Lung (tissue), 12 donors: ENCODE measurements around the gene KIAA1755. TPM values are rescaled to one million over a fixed set of nuclear protein-coding genes. Genes with fewer than 3 reads are reported as not detected.

Experiments
- ATAC-seq: fragments of 200-7000 bp; cut with Tn5 transposase; one replicate; pipeline ENCODE4 v1.9.1; 2020; ENCODE audit warnings: moderate number of reproducible peaks; ENCODE audit not compliant: insufficient read depth, low FRiP score
- DNase-seq, 3 donors: peaks; one replicate each; pipeline ENCODE4 v3.0.0-alpha.2; 2013 to 2017
- H3K27ac ChIP-seq, 2 donors: one replicate each; pipeline ENCODE4 v1.5.1; 2013; ENCODE audit warnings: mild to moderate bottlenecking in 2 of 2, moderate library complexity in 2 of 2, control low read depth in 1 of 2, inconsistent platforms in 1 of 2, low read depth in 1 of 2, low read length in 1 of 2
- H3K27me3 ChIP-seq, 3 donors: one replicate each; pipeline ENCODE4 v1.5.1; 2013; ENCODE audit warnings: low read length in 2 of 3; ENCODE audit not compliant: control insufficient read depth in 3 of 3, insufficient read depth in 3 of 3
- H3K36me3 ChIP-seq, 4 donors: one replicate each; pipeline ENCODE4 v1.5.1; 2013; ENCODE audit warnings: low read length in 4 of 4, mild to moderate bottlenecking in 1 of 4, moderate library complexity in 1 of 4; ENCODE audit not compliant: control insufficient read depth in 4 of 4, insufficient read depth in 4 of 4
- H3K4me1 ChIP-seq, 5 donors: one replicate each; pipeline ENCODE4 v1.5.1; 2013; ENCODE audit warnings: low read length in 5 of 5, mild to moderate bottlenecking in 2 of 5, moderate library complexity in 1 of 5; ENCODE audit not compliant: control insufficient read depth in 5 of 5, insufficient read depth in 5 of 5
- H3K4me3 ChIP-seq: one replicate; pipeline ENCODE4 v1.5.1; 2013; ENCODE audit warnings: mild to moderate bottlenecking, control low read depth, moderate library complexity
- H3K9ac ChIP-seq, 2 donors: one replicate each; pipeline ENCODE4 v1.5.1; 2013; ENCODE audit warnings: low read length in 2 of 2, control low read depth in 1 of 2; ENCODE audit not compliant: insufficient read depth in 1 of 2
- H3K9me3 ChIP-seq, 4 donors: one replicate each; pipeline ENCODE4 v1.5.1; 2013; ENCODE audit warnings: low read length in 3 of 4, mild to moderate bottlenecking in 1 of 4, moderate library complexity in 1 of 4; ENCODE audit not compliant: control insufficient read depth in 4 of 4, insufficient read depth in 3 of 4
- WGBS, 2 donors: extraction: QIAGEN DNeasy Blood & Tissue Kit; methylation state at CpG; one replicate each; pipeline ENCODE4 v1.1.7; 2013; 5-methylcytosine and 5-hydroxymethylcytosine counted together
- polyA plus RNA-seq, 2 donors: library from polyadenylated mRNA; stranded (reverse); fragments of 200-250 nt; gene quantifications; one replicate each; pipeline ENCODE4 v1.2.1, GENCODE V29; 2013
- total RNA-seq, 2 donors: library from RNA; depleted of rRNA in 1 of 2; stranded (reverse); fragments of >200 nt in 1 of 2; gene quantifications; one replicate each; pipeline ENCODE4 v1.2.1, GENCODE V29; 2014 to 2021
- TF ChIP-seq, protein P1 (sequence below): IDR thresholded peaks from 2 replicates; pipeline ENCODE4 v1.5.1; 2012; ENCODE audit warnings: mild to moderate bottlenecking; ENCODE audit errors: control extremely low read depth, extremely low read depth
- donor health status: control.
- donor health status: control.
- donor health status: Bipolar disorder and iron deficiency.
- donor health status: healthy.
- donor health status: DM: yes; HTN: yes; CAD: no.

The KIAA1755 gene
- total and polyA plus RNA-seq, 4 donors = 0.33 to 2.0 (median 1.3) TPM

DNA sequence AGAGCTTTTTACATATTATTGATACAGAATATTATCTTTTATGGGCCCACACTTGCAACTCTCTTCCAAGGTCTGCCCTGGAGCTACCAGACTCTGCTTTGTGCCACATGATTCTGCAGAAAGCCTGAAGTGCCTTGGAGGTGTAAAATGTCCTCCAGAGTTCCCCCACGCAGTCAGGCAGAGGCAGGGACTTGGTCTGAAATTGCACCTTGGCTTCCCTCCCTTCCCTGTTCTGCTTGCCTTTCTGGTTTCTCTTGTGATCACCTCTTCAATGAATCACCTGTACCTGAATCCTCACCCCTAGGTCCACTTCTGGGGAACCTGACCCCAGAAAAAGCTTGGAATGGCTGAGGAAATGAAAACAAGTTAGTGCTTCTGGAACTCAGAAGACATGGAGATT lies 52.4 kb downstream of the KIAA1755 start:
- Histone ChIP-seq H3K27ac (peak overlapping the region in 1 of 2 donors; percentile 30), H3K4me1 (peaks cover 0 to 28% (median 8%) of the 10 kb centered on the region in 5 donors), H3K36me3 (no peaks in the 10 kb centered on the region), H3K27me3 (no peaks in the 10 kb centered on the region), H3K9me3 (no peaks in the 10 kb centered on the region), H3K9ac (no peak overlapping the region), H3K4me3 (no peak overlapping the region)
- WGBS, 2 donors = 81 to 86% methylated on average over 1 of the region's 1 CpG
- no peak for DNase-seq
- ATAC-seq = no peak
- TF ChIP-seq, protein P1, sequence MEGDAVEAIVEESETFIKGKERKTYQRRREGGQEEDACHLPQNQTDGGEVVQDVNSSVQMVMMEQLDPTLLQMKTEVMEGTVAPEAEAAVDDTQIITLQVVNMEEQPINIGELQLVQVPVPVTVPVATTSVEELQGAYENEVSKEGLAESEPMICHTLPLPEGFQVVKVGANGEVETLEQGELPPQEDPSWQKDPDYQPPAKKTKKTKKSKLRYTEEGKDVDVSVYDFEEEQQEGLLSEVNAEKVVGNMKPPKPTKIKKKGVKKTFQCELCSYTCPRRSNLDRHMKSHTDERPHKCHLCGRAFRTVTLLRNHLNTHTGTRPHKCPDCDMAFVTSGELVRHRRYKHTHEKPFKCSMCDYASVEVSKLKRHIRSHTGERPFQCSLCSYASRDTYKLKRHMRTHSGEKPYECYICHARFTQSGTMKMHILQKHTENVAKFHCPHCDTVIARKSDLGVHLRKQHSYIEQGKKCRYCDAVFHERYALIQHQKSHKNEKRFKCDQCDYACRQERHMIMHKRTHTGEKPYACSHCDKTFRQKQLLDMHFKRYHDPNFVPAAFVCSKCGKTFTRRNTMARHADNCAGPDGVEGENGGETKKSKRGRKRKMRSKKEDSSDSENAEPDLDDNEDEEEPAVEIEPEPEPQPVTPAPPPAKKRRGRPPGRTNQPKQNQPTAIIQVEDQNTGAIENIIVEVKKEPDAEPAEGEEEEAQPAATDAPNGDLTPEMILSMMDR = no peak

- no peak for DNase-seq
- Histone ChIP-seq H3K9me3 (no peaks in the 10 kb centered on the region), H3K4me1 (peaks cover 0 to 24% (median 8%) of the 10 kb centered on the region in 5 donors), H3K27me3 (no peaks in the 10 kb centered on the region), H3K36me3 (no peaks in the 10 kb centered on the region), H3K4me3 (no peak overlapping the region), H3K9ac (no peak overlapping the region), H3K27ac (no peak overlapping the region)
- 42 to 81% methylated on average over 2 of the region's 2 CpGs for WGBS, 2 donors
- no peak for ATAC-seq
- TF ChIP-seq, protein P1 = no peak
Observed at GRCh38 chr20:38207621-38208020, 52.9 kb downstream of the KIAA1755 start.

DNA sequence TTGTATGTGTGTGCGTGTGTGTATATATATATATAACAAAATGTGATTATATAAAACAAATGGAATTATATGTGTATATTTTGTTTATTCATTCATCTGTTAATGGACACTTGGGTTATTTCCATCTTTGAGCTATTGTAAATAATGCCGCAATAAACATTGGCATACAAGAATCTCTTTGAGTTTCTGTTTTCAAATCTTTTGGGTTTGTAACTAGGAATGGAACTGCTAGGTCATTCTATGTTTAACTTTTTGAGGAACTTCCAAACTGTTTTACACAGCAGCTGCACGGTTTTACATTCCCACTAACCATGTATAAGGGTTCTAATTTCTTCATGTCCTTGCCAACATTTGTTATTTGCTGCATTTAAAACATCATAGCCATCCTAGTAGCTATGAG lies 55.5 kb downstream of the KIAA1755 start:
- DNase-seq = peak in 2 of 3 donors; percentile 84 to 86
- no peak overlapping the region for H3K4me3 ChIP-seq

More for the DNA sequence above, 55.5 kb downstream of the KIAA1755 start:
- Histone ChIP-seq H3K36me3 (no peaks in the 10 kb centered on the region), H3K27ac (no peak overlapping the region), H3K9ac (no peak overlapping the region), H3K4me1 (peaks cover 0 to 24% (median 3%) of the 10 kb centered on the region in 5 donors), H3K27me3 (no peaks in the 10 kb centered on the region), H3K9me3 (no peaks in the 10 kb centered on the region)
- 54 to 63% methylated on average over 3 of the region's 3 CpGs for WGBS, 2 donors
- no peak for ATAC-seq
- TF ChIP-seq, protein P1 = no peak
